GM19455 (cell line): ENCODE measurements around the gene EYA2.
"Not testable (repeated sequence)": the region's sequence is repeated elsewhere in the genome, so short reads cannot be mapped to it uniquely, and the experiment has no call there.

Source experiments
- ATAC-seq: cut with Tn5 transposase; IDR thresholded peaks from one replicate; pipeline ENCODE4 v1.9.1; 2021; ENCODE audit not compliant: unreplicated experiment

Gene EYA2

DNA sequence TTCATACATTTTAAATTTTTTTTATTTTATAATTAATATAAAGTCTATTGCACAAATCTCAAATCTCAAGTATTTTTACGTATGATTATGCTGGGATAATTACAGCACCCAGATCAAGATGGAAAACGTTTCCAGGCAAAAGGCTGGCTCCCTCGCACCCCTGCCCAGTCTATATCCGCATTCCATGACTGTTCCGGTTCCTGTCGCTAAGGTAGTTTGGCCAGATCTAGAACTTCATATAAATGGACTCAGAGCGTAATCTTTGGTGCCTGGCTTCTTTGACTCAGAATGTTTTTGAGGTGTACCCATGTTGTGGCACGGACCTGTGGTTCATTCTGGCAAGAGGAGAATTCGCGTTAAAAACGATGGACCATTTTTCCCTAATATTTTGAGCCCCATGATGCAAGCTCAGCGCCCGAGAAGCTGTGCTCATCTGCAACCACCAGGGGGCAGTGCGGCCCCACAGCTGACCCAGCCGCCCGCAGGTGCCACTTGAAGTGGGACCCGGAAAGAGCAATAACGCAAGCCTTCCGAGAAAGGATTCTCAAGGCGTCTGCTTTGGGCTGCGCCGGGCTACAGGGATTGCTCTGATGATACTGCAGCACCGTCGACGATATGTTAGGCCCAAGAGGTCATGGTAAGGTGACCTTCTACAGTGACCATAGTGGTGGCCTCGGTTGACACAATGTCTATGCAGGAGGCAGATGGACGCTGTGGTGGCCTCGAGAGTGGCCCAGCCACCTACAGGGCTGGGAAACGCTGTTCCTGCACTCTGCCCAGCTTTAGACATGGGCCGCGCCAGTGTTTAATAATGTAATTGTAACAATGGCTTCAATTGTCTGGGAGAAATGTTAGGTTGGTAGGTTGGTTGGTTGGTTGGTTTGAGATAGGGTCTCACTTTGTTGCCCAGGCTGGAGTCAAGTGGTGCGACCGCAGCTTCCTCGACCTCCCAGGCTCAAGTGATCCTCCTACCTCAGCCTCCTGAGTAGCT, 301.7 kb downstream of the EYA2 start:
- no peak for ATAC-seq

DNA sequence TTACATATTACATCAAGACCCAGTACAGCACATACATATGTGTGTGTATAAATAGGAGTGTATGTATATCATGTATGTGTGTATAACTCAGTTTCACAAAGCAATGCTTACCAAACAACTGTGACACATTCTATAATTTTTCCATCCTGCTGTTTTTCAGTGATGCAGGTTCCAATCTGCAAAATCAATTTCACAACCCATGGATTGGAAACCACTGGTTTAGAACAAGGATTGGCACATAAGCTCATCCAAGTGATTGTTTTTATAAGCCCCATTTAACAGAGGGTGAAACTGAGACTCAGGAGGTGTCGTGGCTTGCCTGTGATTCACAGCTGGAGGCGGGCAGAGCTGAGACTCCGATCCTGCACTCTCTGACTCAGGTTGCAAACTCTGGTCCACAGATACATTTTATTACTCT, 303.6 kb downstream of the EYA2 start:
- ATAC-seq: no peak

DNA sequence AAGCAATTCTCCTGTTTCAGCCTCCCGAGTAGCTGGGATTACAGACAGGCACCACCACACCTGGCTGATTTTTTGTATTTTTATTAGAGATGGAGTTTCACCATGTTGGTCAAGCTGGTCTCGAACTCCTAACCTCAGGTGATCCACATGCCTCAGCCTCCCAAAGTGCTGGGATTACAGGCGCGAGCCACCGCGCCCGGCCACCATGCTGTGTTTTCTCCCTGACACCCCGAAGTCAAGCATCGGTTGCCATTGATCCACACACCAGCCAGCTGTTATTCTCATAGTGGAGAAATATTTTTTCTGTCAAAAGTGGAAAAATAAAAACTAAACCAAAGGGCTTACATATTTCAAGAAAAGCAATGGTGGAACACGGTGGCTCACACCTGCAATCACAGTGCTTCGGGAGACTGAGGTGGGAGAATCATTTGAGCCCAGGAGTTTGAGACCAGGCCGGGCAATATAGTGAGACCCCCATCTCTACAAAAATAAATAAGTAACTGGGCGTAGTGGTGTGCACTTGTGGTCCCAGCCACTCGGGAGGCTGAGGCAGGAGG, 304.4 kb downstream of the EYA2 start:
- ATAC-seq: no peak

DNA sequence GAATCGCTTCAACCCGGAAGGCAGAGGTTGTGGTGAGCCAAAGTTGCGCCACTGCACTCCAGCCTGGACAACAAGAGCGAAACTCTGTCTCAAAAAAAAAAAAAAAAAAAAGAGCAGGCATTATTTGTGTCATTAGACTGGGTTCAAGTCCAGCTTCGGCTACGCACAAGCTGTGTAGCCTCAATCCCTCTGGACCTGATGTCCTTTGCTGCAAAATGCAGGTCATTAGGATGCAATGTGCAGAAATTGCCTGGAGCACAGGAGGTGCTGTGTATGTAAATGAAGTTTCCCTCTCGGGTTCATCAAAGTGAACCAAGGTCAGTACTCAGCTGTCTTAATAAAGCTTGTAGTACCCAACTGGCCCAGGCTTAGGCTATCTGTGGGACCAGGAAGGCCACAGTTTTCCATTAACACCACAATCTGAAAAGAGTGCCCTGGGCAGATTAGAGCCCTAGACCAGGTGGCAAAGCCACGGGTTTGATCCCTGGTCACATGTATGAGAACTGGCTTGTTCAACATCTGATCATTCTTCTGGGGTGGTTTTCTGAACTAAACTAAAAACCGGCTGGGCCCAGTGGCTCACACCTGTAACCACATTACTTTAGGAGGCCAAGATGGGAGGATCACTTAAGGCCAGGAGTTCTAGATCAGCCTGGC, 306.6 kb downstream of the EYA2 start:
- no peak for ATAC-seq

DNA sequence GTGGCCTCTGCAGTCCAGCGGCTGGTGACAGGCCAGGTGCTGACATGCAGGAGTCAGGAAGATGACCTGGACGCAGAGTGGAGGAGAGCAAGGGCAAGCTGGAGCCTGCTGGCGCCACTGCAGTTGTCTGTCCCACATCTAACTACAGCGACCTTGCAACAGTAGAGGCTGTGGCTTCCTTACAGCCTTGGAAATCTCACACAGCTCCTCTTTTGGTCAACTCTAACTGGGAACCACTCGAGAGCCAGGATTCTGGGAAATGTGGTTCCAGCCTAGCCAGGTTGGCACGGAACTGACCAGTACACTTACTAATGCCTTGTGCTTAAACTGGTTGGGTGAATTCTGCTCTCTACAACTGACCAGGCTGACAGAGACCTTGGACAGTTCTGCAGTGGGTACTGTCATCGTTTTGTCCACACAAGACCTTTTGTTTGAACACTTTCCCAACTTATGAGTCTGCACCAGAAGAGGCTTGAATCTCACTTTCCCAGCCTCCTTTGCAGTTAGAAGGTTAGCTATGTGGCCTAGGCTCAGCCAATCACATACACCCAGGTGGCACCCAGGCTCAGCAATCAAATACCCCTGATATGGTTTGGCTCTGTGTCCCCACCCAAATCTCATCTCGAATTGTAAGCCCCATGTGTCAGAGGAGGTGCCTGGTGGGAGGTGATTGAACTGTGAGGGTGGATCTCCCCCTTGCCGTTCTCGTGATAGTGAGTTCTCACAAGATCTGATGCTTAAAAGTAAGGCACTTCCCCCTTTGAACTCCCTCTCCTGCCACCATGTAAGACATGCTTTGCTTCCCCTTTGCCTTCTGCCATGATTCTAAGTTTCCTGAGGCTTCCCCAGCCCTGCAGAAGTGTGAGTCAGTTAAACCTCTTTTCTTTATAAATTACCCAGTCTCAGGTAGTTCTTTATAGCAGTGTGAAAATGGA, 308.4 kb downstream of the EYA2 start:
- no peak for ATAC-seq

DNA sequence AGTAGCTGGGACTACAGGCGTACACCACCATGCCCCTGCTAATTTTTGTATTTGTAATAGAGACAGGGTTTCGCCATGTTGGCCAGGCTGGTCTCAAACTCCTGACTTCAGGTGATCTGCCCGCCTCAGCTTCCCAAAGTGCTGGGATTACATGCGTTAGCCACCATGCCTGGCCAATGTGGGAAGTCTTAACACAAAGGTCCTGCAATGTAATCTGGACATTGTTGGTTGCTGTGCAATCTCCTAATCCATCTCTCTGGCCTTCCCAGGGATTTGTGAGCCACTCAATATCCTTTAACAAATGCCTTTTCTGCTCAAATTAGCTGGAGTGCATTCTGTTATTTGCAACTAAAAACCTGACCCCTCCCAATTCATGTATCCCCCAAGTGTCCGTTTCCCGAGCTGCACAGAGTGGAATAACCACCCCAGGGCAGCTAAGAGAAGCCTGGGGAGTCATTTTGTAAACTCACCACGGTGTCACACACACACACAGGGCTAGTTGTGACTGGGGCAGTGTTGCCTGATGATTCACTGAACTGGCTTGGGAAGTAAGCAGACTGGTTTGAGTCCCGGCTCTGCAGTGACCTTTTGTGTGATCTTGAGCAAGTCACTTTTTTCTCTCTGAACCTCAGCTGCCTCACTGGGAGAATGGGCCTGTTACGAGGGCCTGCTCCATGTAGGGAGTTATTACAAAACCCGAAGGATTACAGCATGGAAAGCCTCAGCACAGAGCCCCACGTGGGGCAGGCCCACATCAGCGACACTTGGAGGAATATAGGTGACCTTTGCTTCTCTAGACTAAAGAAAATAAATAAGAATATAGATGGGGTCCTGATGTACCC, 309.6 kb downstream of the EYA2 start:
- ATAC-seq: no peak

DNA sequence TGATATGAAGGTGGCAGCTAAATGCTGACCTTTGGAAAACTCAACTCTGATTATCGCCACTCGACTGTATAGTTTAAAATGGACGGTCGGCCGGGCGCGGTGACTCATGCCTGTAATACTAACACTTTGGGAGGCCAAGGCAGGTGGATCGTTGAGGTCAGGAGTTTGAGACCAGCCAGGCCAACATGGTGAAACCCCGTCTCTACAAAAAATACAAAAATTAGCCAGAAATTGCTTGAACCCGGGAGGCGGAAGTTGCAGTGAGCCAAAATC, 310.1 kb downstream of the EYA2 start:
- not testable (repeated sequence) for ATAC-seq

DNA sequence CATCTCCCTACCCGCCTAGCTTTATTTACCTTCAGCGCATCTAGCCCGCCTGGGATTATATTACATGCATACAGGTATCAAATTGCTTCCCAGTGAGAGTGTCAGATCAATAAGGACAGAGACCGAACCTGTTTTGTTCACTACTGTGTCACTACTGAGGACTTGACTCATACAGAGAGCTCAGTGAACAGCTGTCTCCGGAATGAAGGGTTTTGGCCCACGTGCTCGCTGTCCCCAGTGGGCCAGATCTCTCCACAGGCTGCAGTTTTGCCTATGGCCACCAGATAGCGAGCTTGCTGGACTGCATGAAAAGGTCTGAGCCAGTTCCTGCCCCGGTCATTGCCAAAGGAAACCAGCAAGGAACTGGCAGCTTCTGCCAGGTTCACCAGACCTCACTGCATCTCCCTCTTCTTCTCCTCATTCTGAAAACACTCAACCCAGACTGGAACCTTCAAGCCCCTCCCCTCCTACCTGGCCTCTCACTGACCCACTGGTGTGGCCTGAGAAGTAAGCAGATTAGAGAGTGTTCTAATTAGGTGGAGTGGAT, 311.0 kb downstream of the EYA2 start:
- no peak for ATAC-seq

DNA sequence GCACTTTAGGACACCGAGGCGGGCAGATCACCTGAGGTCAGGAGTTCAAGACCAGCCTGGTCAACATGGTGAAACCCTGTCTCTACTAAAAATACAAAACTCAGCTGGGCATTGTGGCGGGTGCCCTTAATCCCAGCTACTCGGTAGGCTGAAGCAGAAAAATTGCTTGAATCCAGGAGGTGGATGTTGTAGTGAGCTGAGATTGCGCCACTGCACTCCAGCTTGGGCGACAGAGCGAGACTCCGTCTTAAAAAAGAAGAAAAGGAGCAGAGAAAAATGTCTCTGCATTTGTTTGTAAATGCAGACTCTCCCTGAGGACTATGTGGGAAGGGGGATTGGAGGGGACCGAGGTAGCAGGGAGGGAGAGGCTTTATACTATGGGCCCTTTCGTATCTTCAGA, 311.9 kb downstream of the EYA2 start:
- ATAC-seq: not testable (repeated sequence)

DNA sequence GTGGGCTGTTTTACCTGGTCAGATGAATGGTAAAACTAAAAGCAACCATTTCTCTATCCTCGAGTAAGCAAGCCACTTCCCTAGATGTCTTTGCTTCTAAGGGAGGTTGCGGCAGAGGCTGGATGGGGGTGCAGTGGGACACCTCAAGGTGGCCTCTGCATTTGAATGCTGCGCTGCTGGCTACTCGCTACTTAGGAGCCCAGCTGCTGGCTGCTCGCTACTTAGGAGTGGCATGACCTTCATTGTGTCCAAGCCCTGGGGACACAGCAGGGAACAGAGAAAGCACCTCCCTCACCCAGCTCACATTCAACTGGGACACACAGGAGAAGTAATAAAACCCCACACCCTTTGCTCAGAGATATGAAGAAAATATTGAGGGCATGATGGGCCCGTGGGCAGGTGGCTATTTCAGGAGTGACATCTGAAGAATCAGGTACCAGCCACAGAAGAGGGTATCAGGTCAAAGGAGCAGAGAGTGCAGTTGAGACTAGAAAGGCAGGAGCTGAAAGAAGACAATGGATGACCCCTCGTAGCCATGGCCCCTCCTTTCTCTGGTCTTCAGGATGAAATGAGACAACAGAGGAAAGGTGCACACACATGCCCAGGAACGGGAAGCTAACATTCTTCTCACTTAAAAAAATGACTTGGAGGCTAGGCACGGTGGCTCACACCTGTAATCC, 312.5 kb downstream of the EYA2 start:
- no peak for ATAC-seq

DNA sequence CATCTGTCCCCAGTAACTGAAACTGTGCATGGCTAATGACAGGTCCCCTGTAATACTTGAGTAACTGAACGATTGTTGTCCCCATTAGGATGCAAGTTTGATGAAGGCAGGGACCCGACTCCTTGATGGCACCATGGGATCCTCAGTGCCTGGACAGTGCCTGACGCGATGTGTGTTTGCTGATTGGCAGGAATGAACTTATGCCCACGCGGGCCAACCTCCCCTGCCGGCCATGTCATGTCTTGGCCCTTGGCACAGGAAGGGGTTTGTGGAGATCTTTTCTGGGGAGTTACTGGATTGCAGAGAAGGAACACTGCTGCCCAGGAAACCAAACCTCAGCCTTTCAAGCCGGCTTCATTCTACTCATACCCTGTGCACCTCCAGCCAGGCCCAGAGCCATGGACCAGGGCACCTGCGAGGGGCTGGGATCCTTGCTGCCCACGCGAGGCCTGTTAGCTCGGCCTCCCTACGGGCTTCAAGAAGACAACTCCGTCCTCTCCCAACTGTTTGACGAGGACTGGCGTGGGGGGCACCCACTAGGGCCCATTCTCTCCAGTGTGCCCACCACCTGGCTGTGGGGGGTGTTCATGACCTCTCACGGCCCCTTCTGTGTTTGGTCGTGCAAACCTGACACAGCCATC, 314.0 kb downstream of the EYA2 start:
- ATAC-seq: no peak

DNA sequence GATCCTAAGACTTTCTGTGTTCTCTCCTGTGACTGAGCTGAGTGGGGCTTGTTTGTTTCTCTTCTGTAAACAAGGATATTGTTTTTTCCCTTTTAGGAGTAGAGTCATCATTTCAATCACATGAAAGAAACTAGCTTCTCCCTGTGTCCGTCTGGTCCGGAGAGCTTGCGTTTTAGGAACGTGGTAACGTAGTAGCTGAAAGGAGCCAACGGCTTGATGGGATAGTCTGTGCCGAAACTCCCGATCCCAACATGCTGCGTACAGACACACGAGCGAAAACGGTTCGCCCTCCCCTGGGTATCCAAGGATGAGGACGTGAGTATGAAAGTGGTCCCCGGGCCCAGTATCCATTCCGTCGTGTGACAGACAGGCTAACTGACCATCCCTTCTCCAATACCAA, 315.3 kb downstream of the EYA2 start:
- ATAC-seq: no peak

DNA sequence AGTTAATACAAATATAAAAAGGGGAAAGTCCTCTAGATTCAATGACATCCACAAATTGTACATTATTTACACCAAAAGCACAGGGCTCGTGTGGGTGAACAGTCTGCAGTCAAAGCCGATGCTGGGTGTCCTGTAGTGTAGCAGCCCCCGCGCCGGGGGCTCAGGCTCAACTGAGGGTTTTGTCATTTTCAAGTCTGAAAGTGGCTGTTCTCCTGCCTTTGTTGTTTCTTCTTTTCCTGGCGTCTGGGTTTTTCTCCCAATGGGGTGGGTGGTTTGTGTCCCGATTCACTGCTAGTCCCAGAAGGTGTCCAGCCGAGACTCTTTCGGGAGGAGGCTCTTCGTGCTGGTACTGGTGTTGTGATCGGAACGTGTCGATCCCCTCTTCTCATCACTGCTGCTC, 315.8 kb downstream of the EYA2 start:
- no peak for ATAC-seq

DNA sequence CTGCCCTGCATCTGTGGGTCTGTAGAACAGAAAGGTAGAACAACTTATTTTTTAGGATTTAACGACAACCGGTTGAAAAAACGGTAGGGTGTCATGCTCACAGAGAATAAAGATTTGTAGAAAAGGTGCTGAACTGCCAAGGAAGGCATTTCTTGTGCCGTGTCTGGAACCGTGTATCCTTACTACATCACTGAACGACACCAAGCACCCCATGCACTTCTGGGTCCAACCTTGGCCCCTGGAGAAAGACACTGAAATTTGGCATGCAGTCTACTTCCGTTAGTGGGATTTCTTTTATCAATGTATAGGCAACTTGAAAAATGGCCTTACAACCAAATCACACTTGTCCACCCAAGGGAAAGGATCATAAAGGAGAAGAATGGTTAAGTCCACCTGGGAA, 316.4 kb downstream of the EYA2 start:
- no peak for ATAC-seq

DNA sequence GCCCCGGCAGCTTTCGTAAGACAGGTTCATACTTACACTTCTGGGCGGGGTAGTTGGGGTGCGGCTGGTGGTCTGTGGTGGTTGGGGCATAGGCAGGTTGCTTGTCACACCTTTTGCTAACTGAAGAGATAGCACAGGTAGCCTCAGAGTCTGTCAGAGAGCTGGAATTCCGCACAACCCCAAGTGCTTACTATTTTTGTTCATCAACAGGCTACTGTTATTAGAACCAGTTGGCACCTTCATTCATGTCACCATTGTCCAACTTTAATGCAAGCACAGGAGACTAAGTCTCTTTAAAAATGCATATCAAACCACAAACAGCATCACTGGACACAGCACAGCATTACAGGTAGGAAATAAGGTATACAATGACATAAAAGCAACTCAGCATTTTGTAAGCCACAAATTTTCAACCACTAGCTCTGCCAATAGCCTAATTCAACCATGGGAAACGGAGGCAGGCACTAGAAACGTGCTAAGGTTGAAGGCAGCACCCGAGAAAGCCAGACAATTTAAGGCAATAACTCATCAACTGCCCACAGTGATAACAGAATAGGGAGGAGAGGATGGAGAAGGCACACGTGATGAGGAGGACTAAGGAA, 318.1 kb downstream of the EYA2 start:
- ATAC-seq: no peak

DNA sequence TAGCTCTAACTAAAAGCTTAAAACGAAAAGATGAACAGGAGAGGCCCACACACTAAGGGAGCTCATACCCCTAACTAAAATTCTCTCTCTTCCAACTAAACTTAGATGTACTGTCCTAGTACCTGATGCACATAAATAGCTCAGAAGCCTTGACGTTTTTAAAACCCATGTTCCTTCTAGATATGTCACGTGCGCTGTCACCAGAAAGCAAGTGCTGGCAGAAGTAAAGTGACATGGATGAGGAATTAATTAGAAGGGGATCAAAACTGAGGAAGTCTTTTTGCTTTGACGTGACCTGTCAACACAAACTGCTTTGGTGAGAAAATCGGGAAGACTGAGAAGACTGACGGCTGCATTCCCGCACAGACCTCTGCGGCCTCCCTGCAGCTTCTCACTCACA, 319.3 kb downstream of the EYA2 start:
- ATAC-seq: no peak

DNA sequence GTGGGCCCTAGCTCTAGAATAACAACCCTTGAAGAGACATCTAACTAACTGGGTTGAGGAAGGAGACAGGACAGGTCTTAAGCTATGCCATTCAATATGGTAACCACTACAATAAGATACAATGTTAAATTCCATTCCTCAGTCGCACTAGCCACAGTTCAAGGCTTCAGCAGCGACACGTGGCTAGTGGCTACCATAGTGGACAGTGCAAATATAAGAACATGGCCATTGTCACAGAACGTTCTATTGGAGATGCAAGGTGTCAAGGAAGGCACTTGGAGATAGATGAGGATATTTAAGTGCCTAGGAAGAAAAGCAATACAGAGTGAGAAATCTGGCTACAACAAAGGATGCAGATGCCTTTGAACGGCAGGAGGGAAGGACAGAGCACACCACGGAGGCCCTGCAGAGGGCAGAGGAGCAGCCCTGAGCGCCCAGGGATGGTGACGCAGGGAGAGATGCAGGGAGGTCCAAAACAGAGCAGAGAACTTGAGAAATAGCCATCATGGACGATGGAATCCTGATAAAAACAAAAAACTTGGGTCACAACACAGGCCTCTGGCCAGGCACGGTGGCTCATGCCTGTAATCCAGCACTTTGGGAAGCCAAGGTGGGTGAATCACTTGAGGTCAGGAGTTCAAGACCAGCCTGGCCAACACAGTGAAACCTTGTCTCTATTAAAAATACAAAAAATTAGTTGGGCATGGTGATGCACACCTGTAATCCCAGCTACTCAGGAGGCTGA, 321.2 kb downstream of the EYA2 start:
- no peak for ATAC-seq
